GM12878 (cell line): ENCODE data around the gene MLKL. TPM values are rescaled to one million over a fixed set of nuclear protein-coding genes. Genes with fewer than 3 reads are reported as not detected.

Experiments
- ATAC-seq: fragments of 200-7000 bp; cut with Tn5 transposase; 3 replicates; pipeline ENCODE4 v1.9.1; 2020; ENCODE audit warnings: mild to moderate bottlenecking, moderate library complexity
- BruUV-seq: library from RNA; stranded (reverse); fragments of 400-500 nt; replicated peaks from 2 replicates; lab custom pipeline; 2021; lab: Mats Ljungman, UMichigan
- CTCF ChIA-PET: fragments of 300-600 bp; sonication (Branson Sonifier 250); formaldehyde crosslinking; extraction: SDS; loops from one replicate; lab custom pipeline; 2021; ENCODE audit warnings: inconsistent platforms; lab: Yijun Ruan, JAX
- POLR2A ChIA-PET: fragments of 350-600 bp; formaldehyde crosslinking; extraction: SDS; loops from one replicate; lab custom pipeline; 2021; ENCODE audit warnings: inconsistent platforms; lab: Charles Lee
- RAD21 ChIA-PET: fragments of 300-600 bp; sonication (Branson Sonifier 250); formaldehyde crosslinking; loops from one replicate; lab custom pipeline; 2023; ENCODE audit warnings: antibody characterized with exemption; ENCODE audit not compliant: unreplicated experiment; lab: Charles Lee
- SMC1A ChIA-PET: fragments of 300-600 bp; sonication (Branson Sonifier 250); formaldehyde crosslinking; loops from one replicate; lab custom pipeline; 2023; ENCODE audit not compliant: unreplicated experiment, uncharacterized antibody; lab: Charles Lee
- DNase-seq: peaks from one replicate; pipeline ENCODE4 v3.0.0-alpha.2; 2011; ENCODE audit warnings: low read depth, low spot score
- FAIRE-seq: peaks from 3 replicates; lab custom pipeline; 2011; peaks lifted over from hg19 to GRCh38; lab: Jason Lieb, UNC
- H2AFZ ChIP-seq: 2 replicates; pipeline ENCODE4 v1.6.0; 2011; ENCODE audit warnings: low read depth, low read length, control low read depth; ENCODE audit not compliant: control insufficient read depth
- H3K27ac ChIP-seq: 2 replicates; pipeline ENCODE4 v1.5.1; 2011; ENCODE audit warnings: control low read depth; ENCODE audit not compliant: control insufficient read depth, insufficient read depth
- H3K27me3 ChIP-seq, 2 experiments: replicated peaks in 1 of 2; 2 replicates each; pipeline versions ENCODE4 v1.6.0 to v1.6.1; 2011; ENCODE audit warnings: low read length in 1 of 2; ENCODE audit not compliant: control insufficient read depth in 2 of 2, insufficient read depth in 2 of 2
- H3K36me3 ChIP-seq, 2 experiments: 2 replicates each; pipeline ENCODE4 v1.5.1; 2011; ENCODE audit warnings: low read length in 1 of 2; ENCODE audit not compliant: control insufficient read depth in 2 of 2, insufficient read depth in 2 of 2
- H3K4me1 ChIP-seq: 2 replicates; pipeline ENCODE4 v1.6.1; 2011; ENCODE audit warnings: mild to moderate bottlenecking, low read length, moderate library complexity, mixed read lengths; ENCODE audit not compliant: control insufficient read depth, insufficient read depth
- H3K4me2 ChIP-seq: 2 replicates; pipeline ENCODE4 v1.6.0; 2011; ENCODE audit warnings: control low read depth; ENCODE audit not compliant: control insufficient read depth, insufficient read depth
- H3K4me3 ChIP-seq: fragments of 200-600 bp; sonication (generic); 2 replicates; pipeline ENCODE4 v1.5.1; 2016
- H3K79me2 ChIP-seq: 2 replicates; pipeline ENCODE4 v1.6.0; 2011; ENCODE audit warnings: low read length; ENCODE audit not compliant: control insufficient read depth, insufficient read depth
- H3K9ac ChIP-seq: 2 replicates; pipeline ENCODE4 v1.8.0; 2011; ENCODE audit warnings: low read length, control low read depth, mixed read lengths; ENCODE audit not compliant: control insufficient read depth, insufficient read depth
- H3K9me3 ChIP-seq: replicated peaks from 3 replicates; pipeline ENCODE4 v1.5.1; 2011; ENCODE audit warnings: mild to moderate bottlenecking, low read length; ENCODE audit not compliant: control insufficient read depth, insufficient read depth
- H4K20me1 ChIP-seq: 2 replicates; pipeline ENCODE4 v1.6.0; 2011; ENCODE audit not compliant: control insufficient read depth, insufficient read depth
- BMI1 ChIP-seq: fragments of 450-650 bp; IDR thresholded peaks from 2 replicates; pipeline ENCODE4 v1.6.1; 2016; ENCODE audit warnings: mild to moderate bottlenecking, moderate library complexity, borderline replicate concordance
- EED ChIP-seq: sonication (generic); IDR thresholded peaks from 2 replicates; pipeline ENCODE4 v1.6.1; 2016; ENCODE audit warnings: antibody characterized with exemption, low read depth
- IRF4 ChIP-seq: IDR thresholded peaks from 2 replicates; pipeline ENCODE4 v1.6.1; 2011; ENCODE audit warnings: low read depth, low read length
- JUNB ChIP-seq: IDR thresholded peaks from 2 replicates; pipeline ENCODE4 v1.6.1; 2016; ENCODE audit warnings: antibody characterized with exemption, mild to moderate bottlenecking
- MXI1 ChIP-seq: fragments of 150-350 bp; IDR thresholded peaks from 2 replicates; pipeline ENCODE4 v1.6.1; 2011; ENCODE audit warnings: low read depth, mild to moderate bottlenecking, inconsistent platforms, low read length, improper control_type of control experiment
- POLR2AphosphoS2 ChIP-seq: IDR thresholded peaks from 2 replicates; pipeline ENCODE4 v1.6.1; 2011; ENCODE audit warnings: low read depth, mild to moderate bottlenecking, low read length, improper control_type of control experiment, moderate library complexity
- RELA ChIP-seq: fragments of 450-650 bp; IDR thresholded peaks from 2 replicates; pipeline ENCODE4 v1.8.0; 2014; ENCODE audit warnings: borderline replicate concordance; ENCODE audit not compliant: partially characterized antibody
- SPI1 ChIP-seq: IDR thresholded peaks from 2 replicates; pipeline ENCODE4 v1.6.1; 2011; ENCODE audit warnings: low read depth, mild to moderate bottlenecking, low read length, moderate library complexity, borderline replicate concordance; ENCODE audit not compliant: insufficient read depth
- SREBF1 ChIP-seq: IDR thresholded peaks from 2 replicates; pipeline ENCODE4 v1.6.1; 2012; ENCODE audit warnings: mild to moderate bottlenecking, low read length
- STAT1 ChIP-seq: fragments of 450-650 bp; conservative IDR thresholded peaks from 2 replicates; pipeline ENCODE4 v1.6.1; 2014; ENCODE audit warnings: antibody characterized with exemption, mild to moderate bottlenecking
- STAT3 ChIP-seq: IDR thresholded peaks from 2 replicates; pipeline ENCODE4 v1.6.1; 2011; ENCODE audit warnings: low read depth, low read length, improper control_type of control experiment
- TAF1 ChIP-seq: IDR thresholded peaks from 2 replicates; pipeline ENCODE4 v1.6.1; 2011; ENCODE audit warnings: mild to moderate bottlenecking, low read depth, low read length, borderline replicate concordance
- ZBTB11 ChIP-seq: fragments of 450-650 bp; formaldehyde crosslinking; IDR thresholded peaks from 2 replicates; pipeline ENCODE4 v1.5.0; 2022; ENCODE audit warnings: mild to moderate bottlenecking, missing genetic modification characterization
- WGBS: methylation state at CpG from one replicate; pipeline ENCODE4 v1.1.6; 2016; ENCODE audit warnings: low lambda C conversion rate; ENCODE audit not compliant: insufficient replicate concordance, insufficient coverage; ENCODE audit errors: missing lambda C conversion rate; 5-methylcytosine and 5-hydroxymethylcytosine counted together
- in situ Hi-C: fragments of 300-500 bp; cut with MboI; formaldehyde crosslinking; loops from 9 replicates; pipeline ENCODE4 v1.14.3; 2018; ENCODE audit warnings: mixed read lengths
- intact Hi-C: fragments of 100-400 bp; cut with micrococcal nuclease; formaldehyde crosslinking; loops from one replicate; pipeline ENCODE4 v1.14.2; 2022; ENCODE audit not compliant: unreplicated experiment
- polyA plus RNA-seq, 11 experiments: library from polyadenylated mRNA; depleted of rRNA in 4 of 11; unstranded in 6 of 11; stranded (reverse) in 5 of 11; fragments of >200 nt; fragmentation: Nextera tagmentation in 4 of 11; fragmentation: Illumina TruSeq in 1 of 11; extraction: Ambion mirVana in 4 of 11; extraction: Trizol in 1 of 11; gene quantifications; 1 replicate in 1 of 11; 2 replicates in 10 of 11; pipeline versions ENCODE4 v1.2.1 to v1.2.3, GENCODE V29; 2011 to 2016; ENCODE audit warnings: inconsistent platforms in 2 of 11, missing spikeins in 2 of 11, low read depth in 1 of 11
- total RNA-seq, 4 experiments: library from RNA; depleted of rRNA in 3 of 4; stranded (reverse); fragments of >200 nt in 3 of 4; fragmentation: Illumina TruSeq in 1 of 4; extraction: Trizol in 1 of 4; gene quantifications; 2 replicates each; pipeline versions ENCODE4 v1.2.1 to v1.2.3, GENCODE V29; 2013 to 2021

The MLKL gene
- total and polyA plus RNA-seq, 10 of the 15 experiments (the other 5 are each of a cell fraction or from before 2014, with no cell fraction given): 3.8 to 14.5 (median 11.2) TPM

DNA sequence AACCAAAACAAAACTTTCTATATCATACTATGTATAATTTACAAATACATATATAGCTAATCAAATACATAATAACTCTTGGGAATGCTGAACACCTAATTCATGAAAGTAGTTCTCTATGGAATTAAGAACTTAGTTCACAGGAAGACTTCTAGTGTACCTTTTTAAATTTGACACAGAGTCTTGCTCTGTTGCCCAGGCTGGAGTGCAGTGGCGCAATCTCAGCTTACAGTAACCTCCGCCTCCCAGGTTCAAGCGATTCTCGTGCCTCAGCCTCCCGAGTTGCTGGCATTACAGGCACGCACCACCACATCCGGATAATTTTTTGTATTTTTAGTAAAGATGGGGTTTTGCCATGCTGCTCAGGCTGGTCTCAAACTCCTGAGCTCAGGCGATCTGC, 58.7 kb downstream of the MLKL start:
- ChIA-PET CTCF (interaction anchor here (0.8 to 2.5 kb wide), 2 partner anchors 9 to 60 kb away, joined by 3 to 12 read pairs; no protein-coding TSS in a partner anchor), POLR2A (interaction anchor here (0.5 to 0.7 kb wide), 2 partner anchors 57 to 188 kb away, joined by 4 to 6 read pairs; no protein-coding TSS in a partner anchor), SMC1A (interaction anchor here (0.9 kb wide), 1 partner anchor 11 kb away, joined by 3 read pairs; no protein-coding TSS in a partner anchor), RAD21 (interaction anchor here (0.7 kb wide), 1 partner anchor 14 kb away, joined by 4 read pairs; no protein-coding TSS in a partner anchor)
- WGBS: 97% methylated on average over 8 of the region's 8 CpGs
- H3K27me3 ChIP-seq: no peaks in the 10 kb centered on the region
- H3K4me2 ChIP-seq: no peak overlapping the region
- H3K9ac ChIP-seq: no peak overlapping the region
- H2AFZ ChIP-seq: no peak overlapping the region
- intact Hi-C loops: no loop called here
- H3K27ac ChIP-seq: no peak overlapping the region
- H3K4me1 ChIP-seq: no peaks in the 10 kb centered on the region
- no peaks in the 10 kb centered on the region for H3K79me2 ChIP-seq
- no peaks in the 10 kb centered on the region for H4K20me1 ChIP-seq
- in situ Hi-C loops: no loop called here
- no peak for FAIRE-seq
- ATAC-seq: no peak
- H3K36me3 ChIP-seq: peaks cover 6 to 39% of the 10 kb centered on the region in 2 experiments
- TF ChIP-seq SREBF1: no peak
- TF ChIP-seq EED: no peak
- TF ChIP-seq MXI1: no peak
- no peak for TF ChIP-seq POLR2AphosphoS2
- TF ChIP-seq BMI1: no peak
- no peak for TF ChIP-seq STAT1
- TF ChIP-seq ZBTB11 (CRISPR knock-in tag): no peak
- TF ChIP-seq IRF4: no peak
- no peak for TF ChIP-seq STAT3
- TF ChIP-seq RELA: no peak
- TF ChIP-seq SPI1: no peak
- no peak for TF ChIP-seq TAF1
- TF ChIP-seq JUNB: no peak
- DNase-seq: no peak
- no peaks in the 10 kb centered on the region for H3K9me3 ChIP-seq
- no TSS peak for BruUV-seq
- no peak overlapping the region for H3K4me3 ChIP-seq
